ENCODE results near the gene ACBD5.
A peak's percentile ranks its signal among the peaks of the same experiment; 100 is the strongest.

ACBD5 gene

GRCh38 chr10:27150261-27150660 is 90.3 kb downstream of the ACBD5 start:
- Mint-ChIP-seq H3K9me3 (ENCODE audit: low read depth) (no peaks in the 10 kb centered on the region), H3K4me1 (ENCODE audit: low read depth) (peaks cover 47% of the 10 kb centered on the region), H3K36me3 (peaks cover 3% of the 10 kb centered on the region), H3K4me3 (peak overlapping the region; percentile 69), H3K27ac (no peak overlapping the region), H3K27me3 (no peaks in the 10 kb centered on the region)

DNA sequence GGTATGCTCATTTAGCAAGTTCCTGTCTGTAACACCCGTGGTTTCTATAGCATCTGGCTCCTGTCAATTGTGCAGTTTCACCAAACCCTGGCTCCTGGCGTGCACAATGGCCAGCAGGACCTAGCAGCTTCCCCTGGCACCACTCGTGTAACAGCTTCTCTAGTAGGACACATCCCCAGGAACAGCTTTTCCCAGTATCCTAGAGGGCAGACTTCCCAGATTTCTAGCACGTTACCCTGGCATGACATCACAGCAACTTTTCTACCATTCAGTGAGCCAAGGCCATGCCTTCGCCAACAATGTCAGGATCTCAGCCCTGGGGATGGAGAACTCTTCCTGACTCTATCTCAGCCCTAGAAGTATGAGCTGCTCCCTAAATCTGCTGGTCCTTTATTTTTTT is 92.9 kb downstream of the ACBD5 start:
- Mint-ChIP-seq H3K4me3 (no peak overlapping the region), H3K36me3 (peaks cover 3% of the 10 kb centered on the region), H3K9me3 (ENCODE audit: low read depth) (no peaks in the 10 kb centered on the region), H3K27ac (peak overlapping the region; percentile 10), H3K27me3 (no peaks in the 10 kb centered on the region), H3K4me1 (ENCODE audit: low read depth) (peaks cover 42% of the 10 kb centered on the region)

- H3K27ac Mint-ChIP-seq, result no peak overlapping the region
- no peak overlapping the region for H3K4me3 Mint-ChIP-seq
- H3K36me3 Mint-ChIP-seq, result no peaks in the 10 kb centered on the region
- H3K4me1 Mint-ChIP-seq (ENCODE audit: low read depth), result peaks cover 28% of the 10 kb centered on the region
- no peaks in the 10 kb centered on the region for H3K9me3 Mint-ChIP-seq (ENCODE audit: low read depth)
- H3K27me3 Mint-ChIP-seq, result no peaks in the 10 kb centered on the region
These were observed 94.7 kb downstream of the ACBD5 start for GRCh38 chr10:27145937-27146336.

Data from activated naive CD8-positive, alpha-beta T cell (primary cell).